Measurements from ENCODE around the gene PPAT.
"Not testable (repeated sequence)": the region's sequence is repeated elsewhere in the genome, so short reads cannot be mapped to it uniquely, and the experiment has no call there.

The PPAT gene

DNA sequence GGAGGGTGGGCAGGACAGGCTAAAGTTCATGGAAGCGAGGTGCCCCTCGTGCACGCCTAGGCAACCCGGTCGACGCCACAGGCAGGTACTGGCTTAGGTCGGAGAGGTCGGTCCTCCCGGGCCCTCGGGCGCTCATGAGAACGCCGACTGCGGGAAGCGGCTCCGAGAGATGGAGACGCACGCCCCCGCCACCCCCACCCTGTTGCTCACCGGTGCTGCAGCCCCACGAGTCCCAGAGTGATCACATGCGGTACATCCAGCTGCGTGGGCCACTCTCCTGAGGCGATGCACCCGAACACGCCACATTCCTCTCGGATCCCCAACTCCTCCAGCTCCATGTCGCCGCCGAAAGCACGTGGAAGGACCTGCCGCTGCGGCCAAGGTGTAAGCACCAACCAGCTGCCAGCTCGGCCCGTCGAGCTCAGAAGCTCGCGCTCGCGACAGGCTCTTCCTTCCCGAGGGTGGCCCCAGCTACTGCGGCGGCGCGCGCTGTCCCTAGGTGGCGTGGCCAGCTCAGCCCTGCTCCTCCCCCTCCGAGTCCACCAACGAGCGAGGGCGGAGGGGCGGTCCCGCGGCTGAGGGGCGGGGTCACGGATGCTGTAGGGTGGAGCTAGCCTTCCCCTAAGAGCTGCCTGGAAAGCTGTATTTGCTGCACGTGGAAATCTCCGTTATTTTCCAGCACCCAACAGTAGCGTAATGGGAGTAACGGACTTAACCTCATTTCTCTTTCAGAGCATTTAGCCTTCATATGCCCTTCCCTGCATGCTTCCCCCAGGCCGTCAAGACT, at the start of gene PPAT:
PPAT (minus strand) TSS at position 476 of the 787 bp plus-strand sequence; CDS start at position 338, 138 bp downstream.
- DNase-seq (ENCODE audit: low read depth), result peak; percentile 97

DNA sequence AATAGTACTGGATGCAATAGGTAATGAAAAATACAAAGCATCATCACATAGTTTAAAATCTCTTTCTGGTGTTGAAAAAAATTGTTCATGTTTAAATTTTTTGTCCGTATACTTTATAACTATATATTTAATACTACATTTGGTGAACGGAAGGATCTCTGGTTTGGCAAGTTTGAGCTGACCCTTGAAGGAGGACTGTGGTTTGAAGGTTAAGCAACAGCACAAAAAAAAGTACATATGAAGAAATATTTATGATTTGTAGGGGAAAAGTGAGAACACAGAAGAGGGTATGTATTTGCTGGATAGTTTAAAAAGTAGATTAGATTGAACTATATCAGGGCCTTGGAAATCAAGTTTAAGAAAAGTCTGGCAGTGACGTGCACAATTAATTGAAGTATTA, 45.3 kb upstream of the PPAT start:
- DNase-seq (ENCODE audit: low read depth), result no peak

DNA sequence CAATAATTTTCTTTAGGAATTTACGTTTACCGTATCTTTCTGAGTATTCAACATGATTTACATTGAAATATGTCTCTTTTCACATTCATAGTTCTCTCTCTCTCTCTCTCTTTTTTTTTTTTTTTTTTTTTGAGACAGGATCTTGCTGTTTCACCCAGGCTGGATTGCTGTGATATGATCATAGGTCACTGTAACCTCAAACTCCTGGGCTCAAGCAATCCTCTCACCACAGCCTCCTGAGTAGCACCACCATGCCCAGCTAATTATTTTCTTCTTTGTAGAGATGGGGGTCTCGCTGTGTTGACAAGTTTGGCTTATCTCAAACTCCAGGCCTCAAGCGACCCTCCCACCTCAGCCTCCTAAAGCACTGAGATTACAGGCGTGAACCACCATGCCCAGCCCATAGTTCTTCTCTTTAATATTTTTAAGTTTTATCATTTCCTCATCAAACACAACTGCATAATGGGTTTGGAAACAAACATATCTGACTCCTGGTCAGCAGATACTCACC, 41.8 kb upstream of the PPAT start:
- DNase-seq (ENCODE audit: low read depth), result no peak

- DNase-seq (ENCODE audit: low read depth), result no peak
Measured at GRCh38 chr4:56475917-56476316, 40.5 kb upstream of the PPAT start.

DNA sequence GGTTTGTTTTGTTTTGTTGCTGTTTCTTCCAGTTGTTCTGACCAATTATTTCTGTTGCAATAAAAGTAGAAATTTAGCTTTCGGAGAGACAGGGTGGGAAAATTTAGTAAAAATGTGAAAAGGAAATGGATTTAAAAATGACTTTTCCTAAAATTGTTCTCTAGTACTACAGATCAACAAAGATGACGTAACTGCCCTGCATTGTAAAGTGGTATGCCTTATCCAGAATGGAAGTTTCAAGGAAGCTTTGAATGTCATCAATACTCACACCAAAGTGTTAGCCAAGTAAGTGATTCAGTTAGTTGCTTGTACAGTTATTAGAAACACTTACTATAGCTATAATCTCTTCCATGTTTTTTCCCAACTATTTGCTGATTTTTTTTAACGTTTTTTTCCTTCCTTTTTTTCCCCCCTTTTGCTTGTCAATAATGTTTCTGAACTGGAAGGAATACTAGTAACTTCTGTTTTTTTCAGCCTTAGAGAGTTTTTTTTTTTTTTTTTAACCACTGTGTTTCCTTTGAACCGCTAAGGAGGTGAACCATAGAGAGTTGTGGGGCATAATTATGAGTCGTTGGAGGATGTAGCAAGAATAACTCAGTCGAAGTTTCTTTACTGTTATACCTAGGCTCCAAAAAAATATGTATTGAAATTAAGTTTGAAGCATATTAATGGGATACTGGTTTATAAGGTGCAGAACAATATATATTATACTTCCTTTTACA, 34.2 kb upstream of the PPAT start:
- DNase-seq (ENCODE audit: low read depth), result no peak

GRCh38 chr4:56468097-56468422, 32.6 kb upstream of the PPAT start:
- DNase-seq (ENCODE audit: low read depth), result no peak

GRCh38 chr4:56467284-56468096, 32.1 kb upstream of the PPAT start, which contains the start of gene SRP72:
Gene SRP72, plus strand, starts transcription at chr4:56467617. Its CDS starts 19 bp downstream, at chr4:56467636.
- peak; percentile 84 for DNase-seq (ENCODE audit: low read depth)

DNA sequence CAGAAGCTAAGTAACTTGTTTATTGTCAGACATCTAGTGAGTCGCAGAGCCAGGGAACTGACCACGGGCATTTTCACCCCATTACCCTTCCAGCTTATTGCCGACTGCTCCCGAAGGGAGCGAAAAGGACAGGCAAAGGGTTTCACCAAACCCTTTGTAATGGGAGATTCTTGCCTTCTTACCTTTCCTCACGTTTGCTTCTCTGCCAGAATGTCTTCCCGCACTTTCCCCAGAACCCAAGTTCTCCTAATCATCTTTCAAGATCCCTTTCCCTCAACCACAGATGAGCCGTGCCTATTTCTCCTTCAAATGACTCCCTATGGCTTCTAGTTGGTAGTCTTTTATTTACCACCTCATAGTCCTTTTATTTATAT, 31.5 kb upstream of the PPAT start:
- no peak for DNase-seq (ENCODE audit: low read depth)

- not testable (repeated sequence) for DNase-seq (ENCODE audit: low read depth)
Measured at GRCh38 chr4:56466296-56466761, 30.9 kb upstream of the PPAT start.

DNA sequence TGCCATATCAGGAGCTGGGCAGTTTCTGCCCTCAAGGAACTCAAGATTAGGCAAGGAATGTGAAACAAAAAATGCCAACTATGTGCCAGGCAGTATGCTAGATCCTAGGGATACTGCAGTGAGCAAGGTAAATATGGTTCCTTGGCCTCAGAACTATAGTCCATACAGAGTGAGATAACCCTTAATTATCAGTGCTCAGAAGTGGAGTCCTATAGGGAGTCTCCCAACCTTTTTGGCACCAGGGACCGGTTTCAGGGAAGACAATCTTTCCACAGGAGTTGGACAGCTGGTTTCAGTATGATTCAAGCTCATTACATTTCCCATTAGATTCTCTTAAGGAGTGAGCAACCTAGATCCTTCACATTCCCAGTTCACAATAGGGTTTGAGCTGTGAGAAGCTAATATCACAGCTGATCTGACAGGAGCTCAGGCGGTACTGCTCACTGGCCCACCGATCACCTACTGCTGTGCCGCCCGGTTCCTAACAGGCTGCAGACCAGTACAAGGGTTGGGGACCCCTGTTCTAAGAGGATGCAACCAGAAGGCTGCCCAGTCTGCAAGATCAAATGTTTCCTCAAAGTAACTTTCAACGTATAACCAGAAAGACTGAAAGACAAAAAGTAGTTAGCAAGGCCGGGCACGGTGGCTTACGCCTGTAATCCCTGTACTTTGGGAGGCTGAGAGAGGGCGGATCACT, 30.3 kb upstream of the PPAT start:
- DNase-seq (ENCODE audit: low read depth), result no peak

- no peak for DNase-seq (ENCODE audit: low read depth)
Measured at GRCh38 chr4:56464581-56464980, 29.2 kb upstream of the PPAT start.

DNA sequence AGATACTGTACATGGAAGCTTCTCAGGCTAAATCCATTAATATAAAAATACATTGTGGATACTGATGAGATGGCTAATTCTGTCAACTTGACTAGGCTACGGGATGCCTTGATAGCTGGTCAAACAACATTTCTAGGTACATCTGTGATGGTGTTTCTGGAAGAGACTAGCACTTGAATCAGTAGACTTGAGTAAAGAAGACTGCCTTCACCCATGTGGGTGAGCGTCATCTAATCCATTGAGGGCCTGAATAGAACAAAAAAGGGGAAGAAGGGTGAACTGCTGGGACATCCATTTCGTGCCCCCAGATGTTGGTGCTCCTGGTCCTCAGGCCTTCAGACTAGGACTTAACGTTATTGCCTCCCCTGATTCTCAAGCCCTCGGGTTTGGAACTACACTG, 28.3 kb upstream of the PPAT start:
- no peak for DNase-seq (ENCODE audit: low read depth)

DNA sequence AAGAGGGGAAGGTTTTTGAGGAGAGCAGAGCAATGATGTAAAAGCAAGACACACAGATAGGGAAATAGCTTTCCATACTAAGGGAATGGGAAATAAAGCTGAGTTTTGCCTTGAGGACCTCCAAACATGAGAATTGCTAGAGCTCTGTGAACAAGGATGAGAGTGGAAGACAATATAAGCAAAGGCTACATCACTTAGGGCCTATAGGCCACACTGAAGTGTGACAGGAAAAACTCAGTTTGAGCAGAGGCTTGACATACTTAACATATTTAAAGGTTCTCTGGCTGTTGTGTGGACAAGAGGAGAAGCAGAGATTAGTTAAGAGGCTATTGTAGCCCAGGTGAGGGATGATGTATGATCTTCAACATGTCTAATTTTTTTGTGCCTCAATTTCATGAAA, 26.7 kb upstream of the PPAT start:
- no peak for DNase-seq (ENCODE audit: low read depth)

DNA sequence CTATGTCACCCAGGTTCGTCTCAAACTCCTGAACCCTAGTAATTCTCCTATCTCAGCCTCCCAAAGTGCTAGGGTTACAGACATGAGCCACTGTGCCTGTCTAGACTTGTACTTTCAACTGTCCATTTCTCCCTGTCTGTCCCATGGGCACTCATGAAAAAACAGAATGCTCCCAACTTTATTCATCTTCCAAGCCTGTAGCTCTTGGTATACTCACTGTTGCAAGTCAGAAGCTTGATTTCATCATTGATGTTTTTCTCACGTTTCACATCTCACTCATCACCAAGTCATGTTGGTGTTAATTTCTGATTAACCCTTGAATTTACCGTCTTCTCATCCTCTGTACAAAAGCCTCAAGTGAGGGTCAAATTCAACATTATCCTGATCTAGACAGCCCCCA, 24.7 kb upstream of the PPAT start:
- no peak for DNase-seq (ENCODE audit: low read depth)

DNA sequence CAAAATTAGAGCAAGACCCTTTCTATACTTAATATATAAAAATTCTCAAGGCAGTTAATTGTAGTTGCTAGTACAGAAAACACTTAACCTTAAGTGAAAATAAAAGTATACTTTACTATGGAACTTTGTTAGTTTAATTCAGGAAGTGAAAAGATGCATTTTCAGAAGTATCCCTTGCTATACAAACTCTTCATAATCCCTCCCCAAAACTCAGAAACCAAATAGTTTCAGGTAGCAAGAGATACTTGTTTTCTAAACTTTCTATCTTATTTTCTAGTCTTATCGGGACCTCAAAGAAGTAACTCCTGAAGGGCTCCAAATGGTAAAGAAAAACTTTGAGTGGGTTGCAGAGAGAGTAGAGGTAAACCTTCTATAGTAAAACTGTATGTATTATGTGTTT, 14.9 kb upstream of the PPAT start:
- DNase-seq (ENCODE audit: low read depth), result no peak

- not testable (repeated sequence) for DNase-seq (ENCODE audit: low read depth)
Measured at GRCh38 chr4:56449475-56449874, 14.1 kb upstream of the PPAT start.

DNA sequence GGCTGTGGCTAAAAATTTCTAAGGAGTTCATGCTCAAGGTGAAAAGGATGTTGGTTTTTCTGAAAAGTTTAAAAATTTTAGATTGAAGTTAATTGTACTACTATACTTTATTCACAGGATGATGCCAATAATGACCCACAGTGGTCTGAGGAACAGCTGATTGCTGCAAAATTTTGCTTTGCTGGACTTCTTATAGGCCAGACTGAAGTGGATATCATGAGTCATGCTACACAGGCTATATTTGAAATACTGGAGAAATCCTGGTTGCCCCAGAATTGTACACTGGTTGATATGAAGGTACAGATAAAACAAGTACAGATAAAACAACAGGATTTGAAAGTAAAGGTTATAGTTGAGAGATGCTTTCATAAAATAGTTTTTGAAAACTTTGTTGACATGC, 12.9 kb upstream of the PPAT start:
- DNase-seq (ENCODE audit: low read depth), result no peak

- no peak for DNase-seq (ENCODE audit: low read depth)
Measured at GRCh38 chr4:56445699-56446098, 10.3 kb upstream of the PPAT start.

GRCh38 chr4:56444719-56445118, 9.3 kb upstream of the PPAT start:
- DNase-seq (ENCODE audit: low read depth), result no peak

- DNase-seq (ENCODE audit: low read depth), result no peak
Measured at GRCh38 chr4:56440983-56441382, 5.6 kb upstream of the PPAT start.

DNA sequence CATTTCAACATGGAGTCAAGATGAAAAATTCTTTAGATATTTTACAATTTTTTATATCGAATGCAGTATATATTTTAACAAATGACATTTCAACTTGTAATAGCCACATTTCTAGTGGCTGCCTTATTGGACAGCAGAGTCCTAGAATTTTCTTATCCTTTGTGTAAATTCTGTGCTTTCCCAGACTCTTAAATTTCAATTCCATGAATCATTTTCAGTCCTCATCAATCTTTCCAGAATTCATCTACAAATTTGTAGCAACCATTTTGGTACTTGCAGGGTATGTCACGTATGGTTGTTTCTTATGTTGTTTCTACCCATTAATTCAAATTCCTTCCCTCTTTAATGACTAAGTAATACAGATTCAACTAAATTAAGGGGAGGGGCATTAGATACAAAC, 3.4 kb upstream of the PPAT start:
- DNase-seq (ENCODE audit: low read depth), result no peak

GRCh38 chr4:56434599-56435139, 746 bp downstream of the PPAT start:
- DNase-seq (ENCODE audit: low read depth), result no peak

Data from activated T-helper 9 cell treated with anti-CD3 and anti-CD28 coated beads, Interleukin-2, amount 50 U/mL, for 16 hours (primary cell).